OCI-LY3 (cell line): ENCODE results near the gene MEF2B.

Experiments
- H2AFZ ChIP-seq: fragments of 200-600, 300-600 bp; shearing (Covaris generic); 2 replicates; pipeline ENCODE4 v1.6.0; 2014; ENCODE audit warnings: antibody characterized with exemption, low read depth, low read length
- H3K27ac ChIP-seq: fragments of 200-600, 300-600 bp; sonication (generic); 2 replicates; pipeline ENCODE4 v1.5.1; 2014; ENCODE audit warnings: mild to moderate bottlenecking, low read length, moderate library complexity, mixed read lengths
- H3K27me3 ChIP-seq: fragments of 200-600, 300-600 bp; sonication (generic); 2 replicates; pipeline ENCODE4 v1.6.1; 2014; ENCODE audit warnings: low read depth, low read length, mixed read lengths
- H3K36me3 ChIP-seq: fragments of 200-600, 300-600 bp; sonication (generic); replicated peaks from 2 replicates; pipeline ENCODE3; 2014; ENCODE audit warnings: low read depth, low read length, mixed read lengths
- H3K4me1 ChIP-seq: fragments of 300-600, 200-600 bp; sonication (generic); 2 replicates; pipeline ENCODE4 v1.6.1; 2014; ENCODE audit warnings: low read length, mixed read lengths
- H3K4me2 ChIP-seq: fragments of 200-600, 300-600 bp; sonication (generic); 2 replicates; pipeline ENCODE4 v1.6.1; 2014; ENCODE audit warnings: low read length, mixed read lengths
- H3K4me3 ChIP-seq: fragments of 300-600, 200-600 bp; sonication (generic); 2 replicates; pipeline ENCODE4 v1.5.1; 2014; ENCODE audit warnings: antibody characterized with exemption, mild to moderate bottlenecking, low read length, moderate library complexity
- H3K79me2 ChIP-seq: fragments of 300-600, 200-600 bp; shearing (Covaris generic); 2 replicates; pipeline ENCODE4 v1.6.1; 2014; ENCODE audit warnings: mild to moderate bottlenecking, low read length, mixed read lengths
- H3K9ac ChIP-seq: fragments of 300-600, 200-600 bp; shearing (Covaris generic); 2 replicates; pipeline ENCODE4 v1.6.0; 2014; ENCODE audit warnings: mild to moderate bottlenecking, low read length, moderate library complexity
- H3K9me3 ChIP-seq: fragments of 200-600, 300-600 bp; shearing (Covaris generic); 2 replicates; pipeline ENCODE4 v1.6.1; 2014; ENCODE audit warnings: low read length, mixed read lengths; ENCODE audit not compliant: insufficient read depth
- H4K20me1 ChIP-seq: fragments of 200-600, 300-600 bp; sonication (generic); 2 replicates; pipeline ENCODE4 v1.6.1; 2016; ENCODE audit warnings: low read length, mixed read lengths; ENCODE audit not compliant: insufficient read depth
- CTCF ChIP-seq: fragments of 200-600, 300-600 bp; sonication (generic); IDR thresholded peaks from 2 replicates; pipeline ENCODE4 v1.5.1; 2014; ENCODE audit warnings: antibody characterized with exemption, low read length, low read depth
- EZH2phosphoT487 ChIP-seq: fragments of 200-600 bp; shearing (Covaris generic); IDR thresholded peaks from 2 replicates; pipeline ENCODE4 v1.6.1; 2018; ENCODE audit warnings: antibody characterized with exemption, mixed run types, low read depth

MEF2B gene

GRCh38 chr19:19207637-19208572 is 37.8 kb upstream of the MEF2B start:
- H3K27me3 ChIP-seq: no peaks in the 10 kb centered on the region
- no peak overlapping the region for H2AFZ ChIP-seq
- H3K9ac ChIP-seq: no peak overlapping the region
- H3K36me3 ChIP-seq: no peaks in the 10 kb centered on the region
- no peak overlapping the region for H3K4me2 ChIP-seq
- no peaks in the 10 kb centered on the region for H3K9me3 ChIP-seq
- H3K4me1 ChIP-seq: no peaks in the 10 kb centered on the region
- H4K20me1 ChIP-seq: no peaks in the 10 kb centered on the region
- H3K4me3 ChIP-seq: no peak overlapping the region
- no peak overlapping the region for H3K27ac ChIP-seq
- H3K79me2 ChIP-seq: peaks cover 3% of the 10 kb centered on the region
- TF ChIP-seq EZH2phosphoT487 (no peak), CTCF (no peak)

GRCh38 chr19:19206938-19207337 is 36.9 kb upstream of the MEF2B start:
- H2AFZ ChIP-seq: no peak overlapping the region
- peaks cover 6% of the 10 kb centered on the region; the same call in 1 of the 2 replicates for H3K4me1 ChIP-seq
- H3K4me3 ChIP-seq: no peak overlapping the region
- H3K79me2 ChIP-seq: peaks cover 12% of the 10 kb centered on the region
- no peak for TF ChIP-seq EZH2phosphoT487
- TF ChIP-seq CTCF: no peak
- H3K36me3 ChIP-seq: peaks cover 8% of the 10 kb centered on the region
- H4K20me1 ChIP-seq: no peaks in the 10 kb centered on the region
- no peak overlapping the region for H3K4me2 ChIP-seq
- no peak overlapping the region for H3K9ac ChIP-seq
- H3K27me3 ChIP-seq: no peaks in the 10 kb centered on the region
- no peak overlapping the region for H3K27ac ChIP-seq
- H3K9me3 ChIP-seq: no peaks in the 10 kb centered on the region

GRCh38 chr19:19205416-19206410 is 35.6 kb upstream of the MEF2B start:
- Histone ChIP-seq H3K27ac (no peak overlapping the region), H2AFZ (no peak overlapping the region), H3K4me3 (no peak overlapping the region), H3K27me3 (no peaks in the 10 kb centered on the region), H3K9me3 (no peaks in the 10 kb centered on the region), H3K9ac (no peak overlapping the region), H4K20me1 (no peaks in the 10 kb centered on the region), H3K4me2 (no peak overlapping the region), H3K79me2 (peaks cover 16% of the 10 kb centered on the region), H3K4me1 (peaks cover 6% of the 10 kb centered on the region; the same call in 1 of the 2 replicates), H3K36me3 (peaks cover 17% of the 10 kb centered on the region)
- TF ChIP-seq EZH2phosphoT487: no peak
- no peak for TF ChIP-seq CTCF
